ENCODE measurements around the gene AUTS2. TPM values are rescaled to one million over a fixed set of nuclear protein-coding genes. Genes with fewer than 3 reads are reported as not detected.

The AUTS2 gene
- total RNA-seq, 3 donors from 2014 or later, result 31.5 to 94.3 (median 81.3) TPM

DNA sequence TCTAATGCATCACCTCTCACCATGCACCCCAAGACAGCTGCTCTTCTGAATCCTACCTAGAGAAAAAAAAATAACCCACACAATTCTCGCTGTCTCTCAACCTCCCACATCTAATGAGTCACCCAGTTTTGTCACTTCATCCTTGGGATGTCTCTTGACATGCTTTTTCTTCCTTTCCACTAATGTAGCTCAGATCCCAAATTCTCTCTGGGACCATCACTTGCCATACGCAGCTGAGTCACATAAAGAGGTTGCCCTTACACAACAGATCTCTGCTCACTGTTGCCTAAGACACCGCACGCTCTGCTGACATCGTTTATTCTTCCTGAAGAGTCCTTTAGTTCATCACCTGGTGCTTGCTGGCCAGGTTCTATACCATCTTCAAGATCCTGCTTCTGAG lies 927.7 kb downstream of the AUTS2 start:
- no peaks in the 10 kb centered on the region for H3K36me3 ChIP-seq
- H3K4me1 ChIP-seq, result no peaks in the 10 kb centered on the region
- H3K27ac ChIP-seq, result no peak overlapping the region
- no peaks in the 10 kb centered on the region for H3K9me3 ChIP-seq
- H3K4me3 ChIP-seq, result no peak overlapping the region
- no peaks in the 10 kb centered on the region for H3K27me3 ChIP-seq
- intact Hi-C loops (cut with DNase I; ENCODE audit: low total_unique reads), result no loop called here
- TF ChIP-seq POLR2A (IDR thresholded peaks at IDR 0.05), result no peak
- TF ChIP-seq, protein P1, sequence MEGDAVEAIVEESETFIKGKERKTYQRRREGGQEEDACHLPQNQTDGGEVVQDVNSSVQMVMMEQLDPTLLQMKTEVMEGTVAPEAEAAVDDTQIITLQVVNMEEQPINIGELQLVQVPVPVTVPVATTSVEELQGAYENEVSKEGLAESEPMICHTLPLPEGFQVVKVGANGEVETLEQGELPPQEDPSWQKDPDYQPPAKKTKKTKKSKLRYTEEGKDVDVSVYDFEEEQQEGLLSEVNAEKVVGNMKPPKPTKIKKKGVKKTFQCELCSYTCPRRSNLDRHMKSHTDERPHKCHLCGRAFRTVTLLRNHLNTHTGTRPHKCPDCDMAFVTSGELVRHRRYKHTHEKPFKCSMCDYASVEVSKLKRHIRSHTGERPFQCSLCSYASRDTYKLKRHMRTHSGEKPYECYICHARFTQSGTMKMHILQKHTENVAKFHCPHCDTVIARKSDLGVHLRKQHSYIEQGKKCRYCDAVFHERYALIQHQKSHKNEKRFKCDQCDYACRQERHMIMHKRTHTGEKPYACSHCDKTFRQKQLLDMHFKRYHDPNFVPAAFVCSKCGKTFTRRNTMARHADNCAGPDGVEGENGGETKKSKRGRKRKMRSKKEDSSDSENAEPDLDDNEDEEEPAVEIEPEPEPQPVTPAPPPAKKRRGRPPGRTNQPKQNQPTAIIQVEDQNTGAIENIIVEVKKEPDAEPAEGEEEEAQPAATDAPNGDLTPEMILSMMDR (IDR thresholded peaks at IDR 0.05), result no peak
- DNase-seq (ENCODE audit: low spot score in 2 of 2), result no peak

DNA sequence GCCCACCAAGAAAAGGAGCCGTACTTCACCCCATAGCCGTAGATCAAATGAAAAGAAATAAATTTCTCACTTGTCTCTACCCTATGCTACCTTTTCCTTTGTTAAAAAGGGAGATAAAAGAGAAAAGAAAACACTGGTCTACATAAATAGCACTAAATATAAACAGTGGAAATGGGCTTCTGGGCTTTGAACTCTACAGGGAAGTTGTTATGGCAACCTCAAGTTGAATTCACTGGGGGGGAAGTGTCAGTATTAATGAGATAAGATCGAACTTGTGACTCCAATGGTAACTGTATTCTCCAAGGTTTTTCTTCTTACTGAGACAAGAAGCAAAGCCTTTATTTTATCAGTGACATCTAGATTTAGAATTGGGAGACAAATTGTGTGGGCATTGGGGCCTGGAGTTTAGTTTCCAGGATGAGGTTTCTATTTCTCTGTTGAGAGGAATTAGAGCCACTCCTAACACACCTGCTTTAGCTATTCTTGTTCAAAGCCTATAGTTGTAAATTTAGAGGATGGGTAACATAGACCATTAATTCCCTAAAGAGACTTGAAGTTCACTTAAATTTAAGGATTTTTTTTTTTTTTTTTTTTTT lies 929.3 kb downstream of the AUTS2 start:
- TF ChIP-seq POLR2AphosphoS5 (IDR thresholded peaks at IDR 0.05) (no peak), POLR2A (IDR thresholded peaks at IDR 0.05) (no peak)
- TF ChIP-seq, protein P1 (IDR thresholded peaks at IDR 0.05), result no peak
- DNase-seq (ENCODE audit: low spot score in 2 of 2), result no peak
- H3K27me3 ChIP-seq, result no peaks in the 10 kb centered on the region

DNA sequence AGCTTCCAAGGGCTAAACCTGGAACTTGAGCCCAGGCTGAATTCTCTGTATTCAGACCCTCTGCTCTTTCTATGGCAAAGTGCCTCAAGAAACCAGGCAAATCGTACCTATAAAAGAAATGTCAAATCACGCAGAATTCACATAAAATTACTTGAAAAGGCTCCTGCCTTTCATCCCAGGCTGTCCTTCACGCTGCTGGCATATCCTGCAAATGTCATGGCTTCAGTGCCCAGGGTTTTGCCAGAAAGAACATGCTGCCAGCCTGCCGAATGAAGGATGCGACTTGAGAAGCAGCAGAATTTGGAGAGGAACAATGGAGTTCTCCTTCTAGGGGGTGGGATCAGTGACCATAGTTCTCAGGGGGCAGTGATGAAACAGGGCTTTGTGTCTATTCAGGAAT lies 931.2 kb downstream of the AUTS2 start:
- Histone ChIP-seq H3K36me3 (no peaks in the 10 kb centered on the region), H3K4me3 (no peak overlapping the region), H3K27me3 (no peaks in the 10 kb centered on the region), H3K27ac (no peak overlapping the region), H3K9me3 (no peaks in the 10 kb centered on the region), H3K4me1 (no peaks in the 10 kb centered on the region)
- intact Hi-C loops (cut with DNase I; ENCODE audit: low total_unique reads), result no loop called here
- TF ChIP-seq POLR2AphosphoS5 (IDR thresholded peaks at IDR 0.05), result no peak
- TF ChIP-seq, protein P1 (IDR thresholded peaks at IDR 0.05), result no peak
- TF ChIP-seq POLR2A (IDR thresholded peaks at IDR 0.05), result no peak
- DNase-seq (ENCODE audit: low spot score in 2 of 2), result no peak

More for the DNA sequence above, 929.3 kb downstream of the AUTS2 start:
- no peak overlapping the region for H3K27ac ChIP-seq
- no peaks in the 10 kb centered on the region for H3K36me3 ChIP-seq
- intact Hi-C loops (cut with DNase I; ENCODE audit: low total_unique reads), result no loop called here
- H3K4me1 ChIP-seq, result no peaks in the 10 kb centered on the region
- no peaks in the 10 kb centered on the region for H3K9me3 ChIP-seq
- no peak overlapping the region for H3K4me3 ChIP-seq

DNA sequence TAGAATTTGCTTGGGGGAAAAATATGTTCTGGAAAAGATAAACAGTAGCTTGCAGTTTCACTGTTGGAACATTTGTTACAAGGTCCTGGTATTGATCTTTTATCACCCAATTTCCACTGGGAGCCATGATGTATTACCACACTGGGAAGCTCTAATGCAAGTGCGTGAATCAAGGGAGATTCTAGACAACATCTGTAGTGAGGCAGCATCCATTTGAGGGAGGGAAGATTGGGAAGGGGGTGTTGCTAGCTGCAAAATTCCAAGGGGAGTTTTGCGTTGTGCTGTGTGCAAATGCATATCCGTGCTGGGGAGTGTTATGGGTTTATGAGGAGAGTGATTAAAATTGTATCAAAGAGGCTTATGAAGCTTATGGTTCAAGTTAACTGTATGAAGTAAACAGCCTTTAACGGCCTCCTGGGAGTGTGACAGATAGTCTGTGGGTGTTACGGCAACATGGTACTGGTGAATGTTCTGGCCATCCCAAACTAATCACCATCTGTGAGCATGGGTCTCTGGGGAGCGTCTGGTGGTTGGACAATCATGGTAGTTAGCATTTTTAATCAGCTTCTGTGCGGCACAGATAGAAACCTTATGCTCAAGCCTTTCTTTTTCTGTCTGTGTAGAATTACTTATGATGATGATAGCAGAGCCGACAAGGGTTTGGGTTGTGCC lies 931.8 kb downstream of the AUTS2 start:
- Histone ChIP-seq H3K27me3 (no peaks in the 10 kb centered on the region), H3K9me3 (no peaks in the 10 kb centered on the region), H3K4me1 (no peaks in the 10 kb centered on the region), H3K4me3 (no peak overlapping the region), H3K27ac (no peak overlapping the region), H3K36me3 (no peaks in the 10 kb centered on the region)
- TF ChIP-seq POLR2AphosphoS5 (IDR thresholded peaks at IDR 0.05), result no peak
- no peak for TF ChIP-seq POLR2A (IDR thresholded peaks at IDR 0.05)
- TF ChIP-seq, protein P1 (IDR thresholded peaks at IDR 0.05), result no peak
- intact Hi-C loops (cut with DNase I; ENCODE audit: low total_unique reads), result no loop called here
- no peak for DNase-seq (ENCODE audit: low spot score in 2 of 2)

DNA sequence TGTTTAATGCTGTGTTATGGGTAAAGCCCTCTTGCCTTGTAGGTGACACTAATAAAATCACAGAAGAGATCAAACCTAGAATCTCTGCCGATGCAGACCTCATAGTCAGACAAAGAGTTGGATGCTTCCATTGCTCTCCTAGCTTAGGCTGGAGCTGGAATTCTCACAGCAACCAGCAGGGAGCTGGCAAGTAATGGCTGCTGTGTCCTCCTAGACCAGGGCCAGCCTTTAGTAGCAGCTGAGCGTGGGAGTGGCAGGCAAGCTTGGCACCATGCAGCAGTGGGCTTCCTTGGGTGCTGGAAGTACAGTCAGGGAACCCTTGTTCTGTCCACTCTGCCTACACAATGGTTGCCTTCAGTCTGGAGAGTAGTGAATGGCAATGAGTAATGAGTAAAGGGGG lies 935.3 kb downstream of the AUTS2 start:
- no peak overlapping the region for H3K27ac ChIP-seq
- H3K27me3 ChIP-seq, result no peaks in the 10 kb centered on the region

More for the DNA sequence above, 935.3 kb downstream of the AUTS2 start:
- intact Hi-C loops (cut with DNase I; ENCODE audit: low total_unique reads), result no loop called here
- H3K36me3 ChIP-seq, result no peaks in the 10 kb centered on the region
- TF ChIP-seq POLR2A (IDR thresholded peaks at IDR 0.05) (no peak), POLR2AphosphoS5 (IDR thresholded peaks at IDR 0.05) (no peak)
- TF ChIP-seq, protein P1 (IDR thresholded peaks at IDR 0.05), result no peak
- H3K4me1 ChIP-seq, result no peaks in the 10 kb centered on the region
- DNase-seq (ENCODE audit: low spot score in 2 of 2), result no peak
- no peak overlapping the region for H3K4me3 ChIP-seq
- no peaks in the 10 kb centered on the region for H3K9me3 ChIP-seq

All from breast epithelium (tissue), 4 donors.